Renal pelvis (tissue), 4 donors: Measurements from ENCODE around the gene SENP7. TPM values are rescaled to one million over a fixed set of nuclear protein-coding genes. Genes with fewer than 3 reads are reported as not detected.
"Not testable (repeated sequence)": the region's sequence is repeated elsewhere in the genome, so short reads cannot be mapped to it uniquely, and the experiment has no call there.

Source experiments
- DNase-seq: peaks from one replicate; pipeline ENCODE4 v3.0.0-alpha.2; 2013
- polyA plus RNA-seq, 3 donors: library from polyadenylated mRNA; unstranded; fragments of 120-200 nt; gene quantifications; one replicate each; pipeline ENCODE4 v1.2.1, GENCODE V29; 2013; ENCODE audit not compliant: insufficient read length in 3 of 3

Gene SENP7
- polyA plus RNA-seq, 3 donors: 57.3 to 78.3 (median 75.4) TPM

DNA sequence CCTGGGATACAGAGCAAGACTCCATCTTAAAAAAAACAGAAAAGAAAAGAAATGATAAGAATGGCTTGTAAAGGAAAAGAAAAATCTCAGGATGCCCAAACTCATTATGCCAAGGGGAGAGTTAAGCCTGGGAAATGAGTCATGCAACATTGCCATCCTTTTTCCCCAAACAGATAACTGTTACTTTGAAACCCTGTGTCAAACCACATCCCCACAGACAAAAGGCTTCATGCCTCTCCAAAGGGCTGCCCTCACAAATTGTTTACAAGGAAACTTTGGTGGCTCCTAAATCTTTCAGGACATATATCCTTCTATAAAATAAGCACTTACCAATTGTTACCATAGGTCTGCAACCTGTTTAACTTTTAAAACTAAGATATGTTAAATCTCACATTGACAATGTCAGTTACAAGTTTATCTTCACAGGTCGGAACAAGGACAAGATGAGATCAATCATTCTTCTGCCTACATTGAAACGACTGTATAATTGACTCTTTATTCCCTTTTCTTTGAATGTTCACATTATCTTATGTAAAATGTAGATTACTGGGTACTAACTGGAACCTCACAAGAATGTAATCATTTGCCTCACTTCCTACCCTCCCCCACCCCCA, 18.6 kb upstream of the SENP7 start:
- DNase-seq: no peak

DNA sequence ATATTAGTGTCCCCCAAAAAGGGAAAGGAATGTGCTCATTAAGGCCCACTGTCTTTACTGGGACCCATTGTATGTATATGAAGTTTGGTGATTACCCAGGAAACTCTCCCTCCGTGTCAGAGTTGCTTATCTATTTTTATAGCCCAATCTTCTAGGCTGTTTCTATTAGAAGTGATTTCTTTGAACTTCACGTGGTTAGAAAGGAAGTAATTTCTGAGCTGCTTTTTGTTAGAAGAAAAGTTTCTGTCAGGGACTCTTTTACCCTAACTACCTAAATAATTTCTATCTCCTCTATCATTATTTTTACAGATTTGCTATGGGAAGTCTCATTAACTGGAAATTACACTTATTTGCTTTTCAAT, 17.7 kb upstream of the SENP7 start:
- no peak for DNase-seq

GRCh38 chr3:101529816-101530685, 17.0 kb upstream of the SENP7 start:
- DNase-seq: no peak

GRCh38 chr3:101527906-101528305, 14.9 kb upstream of the SENP7 start:
- DNase-seq: no peak

GRCh38 chr3:101527441-101527840, 14.4 kb upstream of the SENP7 start:
- DNase-seq: no peak

- DNase-seq: no peak
These were observed 8.2 kb upstream of the SENP7 start for GRCh38 chr3:101521211-101521701.

DNA sequence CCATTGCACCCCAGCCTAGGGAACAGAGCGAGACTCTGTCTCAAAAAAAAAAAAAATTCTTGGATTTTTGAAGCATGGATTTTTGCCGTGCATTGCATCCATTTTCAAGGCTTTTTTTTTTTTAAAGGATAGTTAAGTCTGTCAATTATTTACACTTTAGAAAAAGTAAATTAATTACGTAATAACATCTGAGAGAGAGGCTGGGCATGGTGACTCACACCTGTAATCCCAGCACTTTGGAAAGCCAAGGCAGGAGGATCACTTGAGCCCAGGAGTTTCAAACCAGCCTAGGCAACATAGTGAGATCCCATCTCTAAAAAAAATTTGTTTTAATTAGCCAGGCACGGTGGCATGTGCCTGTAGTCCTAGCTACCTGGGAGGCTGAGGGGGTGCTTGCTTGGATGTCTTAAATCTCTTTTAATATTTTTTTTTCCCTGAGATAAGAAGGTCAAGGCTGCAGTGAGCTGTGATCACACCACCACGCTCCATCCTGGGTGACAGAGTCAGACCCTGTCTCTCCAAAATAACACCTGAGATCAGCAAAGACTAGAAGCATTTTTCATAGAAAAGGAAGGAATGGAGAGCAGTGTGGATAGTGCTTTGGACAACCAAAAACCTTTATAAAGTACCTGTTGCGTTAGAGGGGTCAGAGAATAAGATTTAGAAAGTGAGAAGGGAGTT, 6.8 kb upstream of the SENP7 start:
- DNase-seq: no peak

GRCh38 chr3:101518421-101518871, 5.4 kb upstream of the SENP7 start:
- no peak for DNase-seq

- DNase-seq: no peak
These were observed 491 bp upstream of the SENP7 start for GRCh38 chr3:101513419-101513986.

DNA sequence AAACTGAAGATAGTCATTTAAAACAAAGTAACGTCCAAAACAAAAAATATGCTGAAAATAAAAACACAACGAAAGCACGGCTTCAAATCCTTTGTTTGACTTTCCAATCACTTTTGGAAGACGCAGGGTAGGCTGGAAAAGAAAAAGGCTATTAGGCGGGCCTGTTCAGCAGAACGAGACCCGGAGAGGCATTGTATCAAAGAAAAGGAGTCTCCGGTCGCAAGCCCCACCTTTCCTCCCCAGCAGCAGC, 691 bp downstream of the SENP7 start:
- no peak for DNase-seq

GRCh38 chr3:101509811-101510210, 3.2 kb downstream of the SENP7 start:
- no peak for DNase-seq

- DNase-seq: no peak
These were observed 3.7 kb downstream of the SENP7 start for GRCh38 chr3:101509281-101509680.

DNA sequence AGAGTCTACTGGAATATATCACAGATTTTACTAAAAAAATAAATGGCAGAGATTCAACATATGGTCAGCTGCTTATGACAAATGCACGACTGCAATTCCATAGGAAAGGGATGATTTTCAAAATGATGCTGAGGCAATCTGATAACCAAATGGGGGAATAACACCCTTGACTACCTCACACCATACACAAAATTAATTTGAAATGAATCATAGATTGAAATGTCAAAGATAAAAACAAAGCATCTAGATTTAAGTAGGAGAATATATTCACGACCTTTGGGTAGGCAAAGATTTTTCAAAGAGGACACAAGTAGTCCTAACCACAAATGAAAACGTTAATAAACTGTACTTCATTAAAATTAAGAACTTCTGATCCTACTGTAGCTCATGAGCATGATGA, 11.2 kb downstream of the SENP7 start:
- DNase-seq: no peak

GRCh38 chr3:101500208-101500607, 12.8 kb downstream of the SENP7 start:
- no peak for DNase-seq

GRCh38 chr3:101497803-101498202, 15.2 kb downstream of the SENP7 start:
- DNase-seq: no peak

DNA sequence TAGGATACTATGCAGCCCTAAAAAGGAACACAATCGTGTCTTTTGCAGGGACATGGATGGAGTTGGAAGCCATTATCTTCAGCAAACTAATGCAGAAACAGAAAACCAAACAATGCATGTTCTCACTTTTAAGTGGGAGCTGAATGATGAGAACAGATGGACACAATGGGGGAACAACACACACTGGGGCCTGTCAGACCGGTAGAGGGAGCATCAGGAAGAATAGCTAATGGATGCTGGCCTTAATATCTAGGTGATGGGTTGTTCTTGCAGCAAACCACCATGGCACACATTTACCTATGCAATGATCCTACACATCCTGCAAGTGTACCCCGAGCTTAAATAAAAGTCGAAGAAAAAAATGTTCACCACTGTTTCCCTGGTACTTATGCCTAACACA, 17.5 kb downstream of the SENP7 start:
- DNase-seq: no peak

GRCh38 chr3:101484805-101485620, 28.0 kb downstream of the SENP7 start:
- DNase-seq: no peak

DNA sequence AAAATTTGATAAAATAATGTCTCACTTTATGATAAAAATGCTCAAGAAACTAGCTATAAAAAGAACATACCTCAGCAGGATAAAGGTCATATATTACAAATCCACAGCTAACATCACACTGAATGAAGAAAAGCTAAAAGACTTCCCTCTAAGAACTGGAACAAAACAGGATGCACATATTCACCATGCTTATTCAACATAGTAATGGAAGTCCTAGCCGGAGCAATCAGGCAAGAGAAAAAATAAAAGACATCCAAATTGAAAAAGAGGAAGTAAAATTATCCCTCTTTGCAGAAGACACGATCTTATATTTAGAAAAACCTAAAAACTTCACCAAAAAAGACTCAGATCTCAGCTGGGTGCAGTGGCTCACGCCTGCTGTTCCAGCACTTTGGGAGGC, 34.0 kb downstream of the SENP7 start:
- no peak for DNase-seq

DNA sequence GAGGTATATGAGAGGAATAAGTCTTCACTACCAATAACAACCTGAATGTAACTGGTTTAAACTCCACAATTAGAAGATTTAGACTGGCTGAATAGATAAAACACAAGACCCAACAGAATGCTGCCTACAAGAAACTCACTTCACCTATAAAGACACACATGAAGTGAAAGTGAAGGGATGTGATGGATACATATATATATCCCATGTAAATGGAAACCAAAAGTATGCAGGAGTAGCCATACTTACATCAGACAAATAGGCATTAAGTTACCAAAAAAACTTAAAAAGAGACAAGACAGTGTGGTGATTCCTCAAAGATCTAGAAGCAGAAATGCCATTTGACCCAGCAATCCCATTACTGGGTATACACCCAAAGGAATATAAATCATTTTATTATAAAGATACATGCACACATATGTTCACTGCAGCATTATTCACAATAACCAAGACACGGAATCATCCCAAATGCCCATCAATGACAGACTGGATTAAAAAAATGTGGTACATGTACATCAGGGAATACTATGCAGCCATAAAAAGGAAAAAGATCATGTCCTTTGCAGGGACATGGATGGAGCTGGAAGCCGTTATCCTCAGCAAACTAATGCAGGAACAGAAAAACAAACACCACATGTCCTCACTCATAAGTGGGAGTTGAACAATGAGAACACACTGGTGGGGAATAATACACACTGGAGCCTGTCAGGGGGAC, 38.0 kb downstream of the SENP7 start:
- not testable (repeated sequence) for DNase-seq

DNA sequence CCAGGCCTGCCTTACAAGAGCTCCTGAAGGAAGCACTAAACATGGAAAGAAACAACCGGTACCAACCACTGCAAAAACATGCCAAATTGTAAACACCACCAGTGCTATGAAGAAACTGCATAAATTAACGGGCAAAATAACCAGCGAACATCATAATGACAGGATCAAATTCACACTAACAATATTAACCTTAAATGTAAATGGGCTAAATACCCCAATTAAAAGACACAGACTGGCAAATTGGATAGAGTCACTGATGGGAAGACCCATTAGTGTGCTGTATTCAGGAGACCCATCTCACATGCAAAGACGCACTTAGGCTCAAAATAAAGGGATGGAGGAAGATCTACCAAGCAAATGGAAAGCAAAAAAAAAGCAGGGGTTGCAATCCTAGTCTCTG, 44.3 kb downstream of the SENP7 start:
- not testable (repeated sequence) for DNase-seq

DNA sequence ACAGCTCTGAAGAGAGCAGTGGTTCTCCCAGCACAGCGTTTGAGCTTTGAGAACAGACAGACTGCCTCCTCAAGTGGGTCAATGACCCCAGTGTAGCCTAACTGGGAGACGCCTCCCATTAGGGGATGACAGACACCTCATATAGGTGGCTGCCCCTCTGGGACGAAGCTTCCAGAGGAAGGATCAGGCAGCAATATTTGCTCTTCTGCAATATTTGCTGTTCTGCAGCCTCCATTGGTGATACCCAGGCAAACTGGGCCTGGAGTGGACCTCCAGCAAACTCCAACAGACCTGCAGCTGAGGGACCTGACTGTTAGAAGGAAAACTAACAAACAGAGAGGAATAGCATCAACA, 45.7 kb downstream of the SENP7 start:
- DNase-seq: not testable (repeated sequence)
